ENCODE measurements around the gene SEC11C.

DNA sequence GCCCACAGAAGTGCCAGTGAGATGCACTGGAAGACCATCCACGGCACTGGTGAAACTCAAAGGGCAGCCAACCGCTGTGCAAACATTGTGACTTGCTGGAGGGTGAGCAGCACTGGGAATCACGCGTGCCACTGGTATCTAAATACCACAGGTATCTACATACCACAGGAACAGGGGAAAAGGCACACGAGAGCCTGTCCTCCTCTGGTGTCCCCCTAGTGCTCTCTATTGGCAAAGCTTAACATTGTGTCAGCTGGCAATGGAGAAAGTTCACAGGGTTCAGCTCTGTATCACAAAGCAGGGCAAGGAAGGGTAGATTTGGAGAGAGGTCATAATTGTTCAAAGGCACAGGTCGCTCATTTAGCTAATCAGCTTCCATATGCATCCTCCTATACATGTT, 12.6 kb upstream of the SEC11C start:
- no peak for TF ChIP-seq CTCF (IDR thresholded peaks at IDR 0.05)
- TF ChIP-seq EZH2 (IDR thresholded peaks at IDR 0.05; ENCODE audit: borderline replicate concordance, insufficient read depth, low read depth, low read length, poor library complexity, severe bottlenecking): no peak

Measured in B cell (primary cell).